ENCODE results near the gene ETV5. TPM values are rescaled to one million over a fixed set of nuclear protein-coding genes. Genes with fewer than 3 reads are reported as not detected.

ETV5 gene
- total RNA-seq, 1 donor from 2014 or later = 54.1 TPM

DNA sequence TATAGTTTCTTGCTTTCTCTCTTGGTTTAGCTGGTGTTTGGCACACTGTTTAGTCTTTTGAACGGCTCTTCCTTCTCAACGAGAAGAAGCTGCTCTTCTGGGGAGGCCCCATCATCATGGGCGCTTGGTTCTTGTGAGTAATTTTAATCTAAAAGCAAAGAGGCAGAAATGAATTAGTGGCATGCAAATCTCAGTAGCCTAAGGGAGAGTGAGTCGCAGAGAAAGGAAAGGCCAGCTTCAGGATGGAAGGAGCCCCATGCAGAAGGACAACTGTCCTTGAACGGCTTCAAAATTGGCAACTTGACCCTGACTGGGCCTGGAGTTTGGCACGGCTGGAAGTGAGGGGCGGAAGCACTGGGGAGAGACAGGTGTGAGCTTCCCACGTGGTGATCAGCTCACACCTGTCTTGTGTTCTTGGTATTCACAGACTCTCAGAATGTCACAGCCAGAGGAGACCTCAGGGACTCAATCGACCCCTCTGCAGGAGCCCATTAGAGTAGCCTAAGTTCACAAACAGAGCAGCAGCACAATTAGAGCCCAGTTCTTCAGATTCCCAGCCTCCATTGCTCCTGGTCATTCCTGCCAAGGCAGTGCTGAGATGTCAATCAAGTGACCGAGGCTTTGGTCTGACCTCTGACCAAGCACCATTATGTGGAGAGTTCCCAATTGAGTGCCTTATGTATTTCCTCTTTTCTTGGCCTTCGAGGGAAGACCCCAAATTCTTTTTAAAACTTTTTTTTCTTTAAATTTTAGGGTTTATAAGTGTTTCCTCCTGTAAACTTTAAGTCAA is 41.3 kb upstream of the ETV5 start:
- H3K4me1 Mint-ChIP-seq (ENCODE audit: low read depth) = no peaks in the 10 kb centered on the region
- H3K27me3 Mint-ChIP-seq = peaks cover 9% of the 10 kb centered on the region
- no peak overlapping the region for H3K4me3 Mint-ChIP-seq (ENCODE audit: low read depth)
- DNase-seq (ENCODE audit: low spot score, unreplicated experiment) = no peak
- H3K9me3 Mint-ChIP-seq (ENCODE audit: low read depth) = no peaks in the 10 kb centered on the region
- H3K27ac Mint-ChIP-seq = no peak overlapping the region
- TF ChIP-seq, protein P1, sequence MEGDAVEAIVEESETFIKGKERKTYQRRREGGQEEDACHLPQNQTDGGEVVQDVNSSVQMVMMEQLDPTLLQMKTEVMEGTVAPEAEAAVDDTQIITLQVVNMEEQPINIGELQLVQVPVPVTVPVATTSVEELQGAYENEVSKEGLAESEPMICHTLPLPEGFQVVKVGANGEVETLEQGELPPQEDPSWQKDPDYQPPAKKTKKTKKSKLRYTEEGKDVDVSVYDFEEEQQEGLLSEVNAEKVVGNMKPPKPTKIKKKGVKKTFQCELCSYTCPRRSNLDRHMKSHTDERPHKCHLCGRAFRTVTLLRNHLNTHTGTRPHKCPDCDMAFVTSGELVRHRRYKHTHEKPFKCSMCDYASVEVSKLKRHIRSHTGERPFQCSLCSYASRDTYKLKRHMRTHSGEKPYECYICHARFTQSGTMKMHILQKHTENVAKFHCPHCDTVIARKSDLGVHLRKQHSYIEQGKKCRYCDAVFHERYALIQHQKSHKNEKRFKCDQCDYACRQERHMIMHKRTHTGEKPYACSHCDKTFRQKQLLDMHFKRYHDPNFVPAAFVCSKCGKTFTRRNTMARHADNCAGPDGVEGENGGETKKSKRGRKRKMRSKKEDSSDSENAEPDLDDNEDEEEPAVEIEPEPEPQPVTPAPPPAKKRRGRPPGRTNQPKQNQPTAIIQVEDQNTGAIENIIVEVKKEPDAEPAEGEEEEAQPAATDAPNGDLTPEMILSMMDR (IDR thresholded peaks at IDR 0.05; ENCODE audit: unreplicated experiment) = no peak
- no peaks in the 10 kb centered on the region for H3K36me3 Mint-ChIP-seq (ENCODE audit: insufficient read depth)

DNA sequence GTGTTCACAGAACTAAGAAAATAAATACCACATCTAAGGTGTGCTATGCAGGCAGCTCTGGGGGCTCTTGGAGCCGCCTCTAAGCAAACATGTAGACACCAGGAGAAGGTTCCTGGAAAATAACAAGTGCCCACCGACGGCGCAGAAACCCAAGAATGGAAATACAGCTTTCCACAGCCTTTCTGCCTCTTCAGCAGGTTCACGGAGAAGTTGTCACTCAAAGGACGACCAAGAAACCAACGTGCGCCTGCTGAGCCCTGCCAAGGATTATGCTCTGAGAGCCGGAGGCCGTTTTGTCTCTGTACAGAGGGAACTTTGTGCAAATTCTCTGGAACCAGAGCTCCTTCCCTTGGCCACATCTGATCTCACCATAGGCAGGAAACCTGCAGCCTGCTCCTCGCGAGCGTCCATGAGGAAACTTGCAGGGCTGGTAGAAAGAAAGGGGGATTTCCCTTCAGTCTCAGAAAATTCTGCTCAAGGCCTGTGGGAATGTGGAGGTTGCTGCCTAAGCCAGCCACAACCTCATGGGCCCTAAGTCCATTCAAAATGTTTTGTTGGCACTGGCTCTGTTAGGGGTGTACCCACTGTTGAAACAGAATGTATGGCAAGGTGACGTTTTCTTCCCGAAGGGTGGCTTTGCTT is 40.6 kb upstream of the ETV5 start:
- no peak overlapping the region for H3K27ac Mint-ChIP-seq

DNA sequence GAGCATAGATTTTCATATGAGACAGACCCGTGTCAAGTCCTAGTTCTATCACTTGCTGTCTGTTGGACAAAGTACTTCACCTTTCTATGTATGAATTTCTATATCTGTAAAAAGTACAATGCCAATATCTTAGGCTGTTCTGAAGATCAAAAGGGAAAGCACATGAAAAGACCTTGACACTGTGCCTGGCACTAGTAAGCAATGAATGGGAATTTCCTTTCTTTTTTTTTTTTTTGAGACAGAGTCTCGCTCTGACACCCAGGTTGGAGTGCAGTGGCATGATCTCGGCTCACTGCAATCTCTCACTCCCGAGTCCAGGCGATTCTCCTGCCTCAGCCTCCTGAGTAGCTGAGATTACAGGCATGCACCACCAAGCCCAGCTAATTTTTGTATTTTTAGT is 35.4 kb upstream of the ETV5 start:
- Mint-ChIP-seq H3K4me3 (ENCODE audit: low read depth) (no peak overlapping the region), H3K36me3 (ENCODE audit: insufficient read depth) (no peaks in the 10 kb centered on the region), H3K9me3 (ENCODE audit: low read depth) (no peaks in the 10 kb centered on the region), H3K27ac (no peak overlapping the region), H3K27me3 (peaks cover 6% of the 10 kb centered on the region), H3K4me1 (ENCODE audit: low read depth) (no peaks in the 10 kb centered on the region)
- TF ChIP-seq, protein P1 (IDR thresholded peaks at IDR 0.05; ENCODE audit: unreplicated experiment) = no peak
- DNase-seq (ENCODE audit: low spot score, unreplicated experiment) = no peak

More for the DNA sequence above, 40.6 kb upstream of the ETV5 start:
- no peaks in the 10 kb centered on the region for H3K9me3 Mint-ChIP-seq (ENCODE audit: low read depth)
- no peaks in the 10 kb centered on the region for H3K4me1 Mint-ChIP-seq (ENCODE audit: low read depth)
- peaks cover 9% of the 10 kb centered on the region for H3K27me3 Mint-ChIP-seq
- H3K4me3 Mint-ChIP-seq (ENCODE audit: low read depth) = no peak overlapping the region
- TF ChIP-seq, protein P1 (IDR thresholded peaks at IDR 0.05; ENCODE audit: unreplicated experiment) = no peak
- no peaks in the 10 kb centered on the region for H3K36me3 Mint-ChIP-seq (ENCODE audit: insufficient read depth)
- DNase-seq (ENCODE audit: low spot score, unreplicated experiment) = no peak

DNA sequence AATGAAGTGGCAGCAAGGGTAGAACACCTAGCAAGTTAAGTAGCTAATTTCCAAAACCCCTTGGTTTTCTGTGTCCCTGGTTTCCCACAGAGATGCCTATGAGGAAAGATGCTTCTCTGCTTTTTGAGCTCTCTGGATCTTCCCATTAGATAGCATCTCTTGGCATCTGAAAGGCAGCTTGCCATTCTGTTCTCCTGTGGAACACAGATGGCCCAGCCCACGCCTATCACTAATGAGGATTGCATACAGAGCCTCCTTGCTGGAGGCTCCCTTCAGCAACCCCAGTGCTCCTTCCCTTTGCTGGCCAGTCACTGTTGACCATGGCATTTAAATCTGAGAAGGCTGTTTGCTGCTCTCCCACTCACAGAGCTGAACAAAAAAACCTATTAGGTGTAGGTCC is 34.4 kb upstream of the ETV5 start:
- H3K27ac Mint-ChIP-seq = no peak overlapping the region
- no peaks in the 10 kb centered on the region for H3K9me3 Mint-ChIP-seq (ENCODE audit: low read depth)
- no peak for DNase-seq (ENCODE audit: low spot score, unreplicated experiment)
- TF ChIP-seq, protein P1 (IDR thresholded peaks at IDR 0.05; ENCODE audit: unreplicated experiment) = no peak
- H3K4me3 Mint-ChIP-seq (ENCODE audit: low read depth) = no peak overlapping the region
- H3K27me3 Mint-ChIP-seq = peaks cover 4% of the 10 kb centered on the region
- no peaks in the 10 kb centered on the region for H3K36me3 Mint-ChIP-seq (ENCODE audit: insufficient read depth)
- no peaks in the 10 kb centered on the region for H3K4me1 Mint-ChIP-seq (ENCODE audit: low read depth)

DNA sequence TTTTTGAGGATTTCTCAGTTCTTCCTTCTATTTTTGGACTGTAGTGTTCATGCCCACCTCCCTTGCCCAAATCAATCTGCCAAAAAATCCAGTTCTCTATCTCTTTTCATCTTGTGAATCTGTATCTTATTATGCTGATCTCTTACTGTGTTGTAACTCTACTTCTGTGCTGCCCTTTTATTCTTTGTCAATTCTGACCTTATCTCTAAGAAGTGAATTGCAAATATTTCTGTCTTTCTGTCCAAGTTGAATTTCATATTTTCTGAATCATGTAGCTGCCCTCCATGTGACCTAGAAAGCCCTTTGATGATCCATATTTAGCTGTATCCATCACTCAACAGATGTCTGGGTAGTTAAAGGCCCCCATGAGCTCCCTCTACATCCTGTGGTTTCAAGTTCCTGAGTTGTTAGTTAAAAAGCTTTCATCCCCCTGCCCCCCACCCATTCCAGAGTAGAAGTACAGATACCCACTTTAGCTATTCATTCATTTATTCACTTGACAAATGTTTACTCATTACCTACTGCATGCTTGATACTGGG is 33.6 kb upstream of the ETV5 start:
- TF ChIP-seq, protein P1 (IDR thresholded peaks at IDR 0.05; ENCODE audit: unreplicated experiment) = no peak
- no peaks in the 10 kb centered on the region for H3K36me3 Mint-ChIP-seq (ENCODE audit: insufficient read depth)
- no peaks in the 10 kb centered on the region for H3K4me1 Mint-ChIP-seq (ENCODE audit: low read depth)
- peaks cover 4% of the 10 kb centered on the region for H3K27me3 Mint-ChIP-seq
- no peak overlapping the region for H3K27ac Mint-ChIP-seq
- no peak overlapping the region for H3K4me3 Mint-ChIP-seq (ENCODE audit: low read depth)
- H3K9me3 Mint-ChIP-seq (ENCODE audit: low read depth) = no peaks in the 10 kb centered on the region
- no peak for DNase-seq (ENCODE audit: low spot score, unreplicated experiment)
